GM19455 (cell line): ENCODE measurements around the gene KRTAP5-2.

Source experiments
- ATAC-seq: cut with Tn5 transposase; IDR thresholded peaks from one replicate; pipeline ENCODE4 v1.9.1; 2021; ENCODE audit not compliant: unreplicated experiment

The KRTAP5-2 gene

GRCh38 chr11:1568441-1568911 lies 29.6 kb downstream of the KRTAP5-2 start:
- no peak for ATAC-seq

GRCh38 chr11:1567721-1568100 lies 30.4 kb downstream of the KRTAP5-2 start:
- ATAC-seq: no peak

GRCh38 chr11:1567052-1567720 lies 30.9 kb downstream of the KRTAP5-2 start:
- no peak for ATAC-seq

GRCh38 chr11:1566381-1567051 lies 31.6 kb downstream of the KRTAP5-2 start:
- ATAC-seq: no peak

GRCh38 chr11:1565904-1566247 lies 32.2 kb downstream of the KRTAP5-2 start:
- ATAC-seq: no peak

- no peak for ATAC-seq
Measured at GRCh38 chr11:1565173-1565903, 32.8 kb downstream of the KRTAP5-2 start.

- no peak for ATAC-seq
Measured at GRCh38 chr11:1564535-1565172, 33.4 kb downstream of the KRTAP5-2 start.

GRCh38 chr11:1563697-1564534 lies 34.2 kb downstream of the KRTAP5-2 start:
- ATAC-seq: no peak

GRCh38 chr11:1563149-1563638 lies 34.9 kb downstream of the KRTAP5-2 start:
- ATAC-seq: no peak

- ATAC-seq: no peak
Measured at GRCh38 chr11:1562469-1563148, 35.5 kb downstream of the KRTAP5-2 start.

GRCh38 chr11:1561955-1562354 lies 36.1 kb downstream of the KRTAP5-2 start:
- no peak for ATAC-seq

- ATAC-seq: no peak
Measured at GRCh38 chr11:1561266-1561665, 36.8 kb downstream of the KRTAP5-2 start.

- no peak for ATAC-seq
Measured at GRCh38 chr11:1560649-1561251, 37.3 kb downstream of the KRTAP5-2 start.

- ATAC-seq: no peak
Measured at GRCh38 chr11:1560002-1560648, 38.0 kb downstream of the KRTAP5-2 start.

GRCh38 chr11:1559111-1559951 lies 38.8 kb downstream of the KRTAP5-2 start:
- no peak for ATAC-seq

GRCh38 chr11:1558775-1559110 lies 39.4 kb downstream of the KRTAP5-2 start:
- no peak for ATAC-seq

GRCh38 chr11:1557904-1558774 lies 40.0 kb downstream of the KRTAP5-2 start:
- ATAC-seq: no peak
